SK-N-SH treated with all-trans-retinoic acid at 6 μM for 48 hours (cell line): ENCODE results near the gene SERPINF2.

Experiments
- ARNTL ChIP-seq: fragments of 450-650 bp; formaldehyde crosslinking; IDR thresholded peaks from 2 replicates; pipeline ENCODE4 v1.5.0; 2020; ENCODE audit warnings: low read depth, mild to moderate bottlenecking, moderate library complexity, borderline replicate concordance
- GLIS3 ChIP-seq: fragments of 250-450 bp; sonication (Bioruptor Pico); IDR thresholded peaks from 2 replicates; pipeline ENCODE4 v1.5.0; 2020; ENCODE audit warnings: mild to moderate bottlenecking, moderate library complexity
- ISL1 ChIP-seq: fragments of 250-450 bp; sonication (Bioruptor Pico); IDR thresholded peaks from 2 replicates; pipeline ENCODE4 v2.1.2; 2022; ENCODE audit warnings: mild to moderate bottlenecking, moderate library complexity
- OSR1 ChIP-seq: fragments of 250-450 bp; sonication (Bioruptor Pico); IDR thresholded peaks from 2 replicates; pipeline ENCODE4 v1.8.0; 2022; ENCODE audit warnings: moderate library complexity, mild to moderate bottlenecking, inconsistent platforms
- PATZ1 ChIP-seq: fragments of 250-450 bp; sonication (Bioruptor Pico); IDR thresholded peaks from 2 replicates; pipeline ENCODE4 v1.8.0; 2020; ENCODE audit warnings: mild to moderate bottlenecking, moderate library complexity, borderline replicate concordance
- RARB ChIP-seq: fragments of 250-450 bp; sonication (Bioruptor Pico); IDR thresholded peaks from 2 replicates; pipeline ENCODE4 v1.8.0; 2021; ENCODE audit warnings: mild to moderate bottlenecking, moderate library complexity
- SNAI2 ChIP-seq: fragments of 250-450 bp; sonication (Bioruptor Pico); IDR thresholded peaks from 2 replicates; pipeline ENCODE4 v1.5.0; 2020; ENCODE audit warnings: mild to moderate bottlenecking, moderate library complexity
- TCF4 ChIP-seq: fragments of 250-450 bp; sonication (Bioruptor Pico); IDR thresholded peaks from 2 replicates; pipeline ENCODE4 v1.8.0; 2021; ENCODE audit warnings: mild to moderate bottlenecking, moderate library complexity, borderline replicate concordance
- ZC3H10 ChIP-seq: fragments of 250-450 bp; sonication (Bioruptor Pico); IDR thresholded peaks from 2 replicates; pipeline ENCODE4 v1.5.1; 2021; ENCODE audit warnings: mild to moderate bottlenecking, moderate library complexity
- ZFP30 ChIP-seq: fragments of 450-650 bp; formaldehyde crosslinking; IDR thresholded peaks from 2 replicates; pipeline ENCODE4 v1.5.0; 2022; ENCODE audit warnings: mild to moderate bottlenecking, moderate library complexity
- ZNF565 ChIP-seq: fragments of 450-650 bp; formaldehyde crosslinking; conservative IDR thresholded peaks from 2 replicates; pipeline ENCODE4 v1.5.0; 2020; ENCODE audit warnings: low read depth, mild to moderate bottlenecking, moderate library complexity

- TF ChIP-seq GLIS3: no peak
- no peak for TF ChIP-seq OSR1 (CRISPR knock-in tag)
- TF ChIP-seq ISL1 (CRISPR knock-in tag): no peak
- no peak for TF ChIP-seq SNAI2
- no peak for TF ChIP-seq ZC3H10 (CRISPR knock-in tag)
- TF ChIP-seq ZFP30 (CRISPR knock-in tag): no peak
- TF ChIP-seq ZNF565 (CRISPR knock-in tag): no peak
- TF ChIP-seq TCF4 (CRISPR knock-in tag): no peak
- no peak for TF ChIP-seq ARNTL (CRISPR knock-in tag)
- no peak for TF ChIP-seq RARB (CRISPR knock-in tag)
- no peak for TF ChIP-seq PATZ1 (CRISPR knock-in tag)
Measured at GRCh38 chr17:1743088-1743439, 393 bp downstream of the SERPINF2 start.
